Measurements from ENCODE around the gene DERL2. TPM values are rescaled to one million over a fixed set of nuclear protein-coding genes. Genes with fewer than 3 reads are reported as not detected.

DERL2 gene
- total and polyA plus RNA-seq, 4 donors: 30.9 to 57.6 (median 52.4) TPM

DNA sequence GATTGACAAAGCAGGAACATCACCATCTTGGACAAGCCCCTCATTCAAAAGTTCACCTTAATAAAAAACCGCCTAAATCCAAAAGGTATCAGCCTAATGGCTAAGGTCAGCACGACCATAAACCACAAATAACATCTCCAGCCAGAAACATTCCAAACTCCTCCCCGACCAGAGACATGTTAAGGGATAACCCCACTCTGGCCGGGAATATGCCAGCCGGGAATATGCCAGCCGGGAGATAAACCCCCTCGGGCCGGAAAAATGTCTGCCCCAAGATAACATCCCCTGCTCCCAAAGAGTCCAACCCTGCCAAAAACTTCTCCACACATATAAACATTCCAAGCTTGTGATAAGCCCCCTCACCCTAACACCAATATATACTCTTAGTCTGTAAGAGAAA lies 18.6 kb downstream of the DERL2 start:
- 3 to 4% methylated on average over 8 of the region's 8 CpGs for WGBS, 2 donors
- ATAC-seq (ENCODE audit: low FRiP score): no peak

DNA sequence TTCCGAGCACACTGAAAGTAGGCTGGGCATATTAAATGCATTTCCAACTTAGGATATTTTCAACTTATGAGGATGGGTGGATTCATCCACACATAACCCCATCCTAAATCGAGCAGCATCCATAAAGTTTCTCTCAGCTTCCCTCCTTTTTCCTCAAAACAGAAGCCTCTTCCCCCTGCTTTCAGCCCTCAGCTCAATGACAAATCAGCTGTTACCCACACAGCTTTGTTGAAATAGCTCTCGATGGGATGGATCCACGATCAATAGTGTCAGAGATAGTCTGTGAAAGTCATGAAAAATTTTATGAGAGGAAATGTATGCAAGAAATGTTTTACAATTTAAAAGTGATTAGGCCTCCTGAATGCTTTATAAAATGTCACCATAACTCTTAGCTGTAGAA lies 19.7 kb downstream of the DERL2 start:
- Histone ChIP-seq H3K4me1 (ENCODE audit: control insufficient read depth in 1 of 2, insufficient read depth in 2 of 2, low read length in 2 of 2) (peaks cover 0 to 7% of the 10 kb centered on the region in 2 donors), H3K4me3 (ENCODE audit: low read length in 2 of 2) (no peak overlapping the region), H3K36me3 (ENCODE audit: control insufficient read depth in 1 of 2, insufficient read depth in 2 of 2, low read length in 1 of 2) (peaks cover 0 to 2% of the 10 kb centered on the region in 2 donors), H3K27me3 (ENCODE audit: control insufficient read depth in 1 of 2, insufficient read depth in 2 of 2, low read length in 1 of 2) (no peaks in the 10 kb centered on the region), H3K9me3 (ENCODE audit: control insufficient read depth, low read length) (no peaks in the 10 kb centered on the region), H3K27ac (ENCODE audit: low read depth in 1 of 2, low read length in 2 of 2) (no peak overlapping the region)
- DNase-seq (no peak), ATAC-seq (ENCODE audit: low FRiP score) (no peak)
- WGBS, 2 donors: 91% methylated on average over 4 of the region's 4 CpGs
- intact Hi-C loops (cut with DNase I): no loop called here

More for the DNA sequence above, 18.6 kb downstream of the DERL2 start:
- Histone ChIP-seq H3K27ac (ENCODE audit: low read depth in 1 of 2, low read length in 2 of 2) (no peak overlapping the region), H3K9me3 (ENCODE audit: control insufficient read depth, low read length) (no peaks in the 10 kb centered on the region), H3K4me1 (ENCODE audit: control insufficient read depth in 1 of 2, insufficient read depth in 2 of 2, low read length in 2 of 2) (peaks cover 0 to 7% of the 10 kb centered on the region in 2 donors), H3K36me3 (ENCODE audit: control insufficient read depth in 1 of 2, insufficient read depth in 2 of 2, low read length in 1 of 2) (no peaks in the 10 kb centered on the region), H3K4me3 (ENCODE audit: low read length in 2 of 2) (peak overlapping the region in 1 of 2 donors; percentile 80), H3K27me3 (ENCODE audit: control insufficient read depth in 1 of 2, insufficient read depth in 2 of 2, low read length in 1 of 2) (no peaks in the 10 kb centered on the region)
- no peak for DNase-seq
- intact Hi-C loops (cut with DNase I): no loop called here

DNA sequence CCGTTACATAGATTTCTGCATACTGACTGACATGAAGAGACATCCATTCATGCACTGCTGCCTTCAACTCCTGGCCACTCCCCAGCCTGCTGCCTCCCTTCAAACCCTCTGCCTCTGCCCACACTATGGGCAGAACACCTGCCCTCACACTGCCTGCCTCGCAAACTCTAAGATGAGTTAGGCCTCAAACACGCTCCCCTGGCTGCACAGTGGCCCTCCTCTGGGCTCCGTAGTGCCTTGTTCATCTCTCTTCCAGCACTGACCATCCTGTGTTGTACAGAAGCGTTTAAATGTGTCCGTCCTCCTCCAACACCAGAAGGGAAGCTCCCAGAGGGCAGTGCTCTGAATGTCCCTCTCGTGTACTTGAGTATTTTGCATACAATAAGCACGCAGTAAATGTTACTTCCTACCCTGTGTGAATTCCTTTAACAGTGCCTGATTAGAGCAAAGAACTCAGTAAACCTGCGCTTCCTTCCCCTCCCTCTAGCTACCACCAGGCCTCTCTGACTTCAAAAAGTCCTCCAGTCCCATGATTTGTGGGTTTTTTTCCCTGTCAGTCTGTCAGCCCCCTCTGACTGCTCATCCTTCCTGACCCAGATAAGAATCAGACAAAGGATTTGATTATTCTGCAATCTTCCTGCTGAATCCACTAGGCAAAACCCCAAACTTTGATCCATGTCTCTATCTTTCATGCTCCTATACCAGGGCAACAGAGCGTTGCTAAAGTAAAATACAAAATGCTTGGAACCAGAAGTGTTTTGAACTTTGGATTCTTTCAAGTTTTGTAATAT lies 21.1 kb downstream of the DERL2 start:
- Histone ChIP-seq H3K36me3 (ENCODE audit: control insufficient read depth in 1 of 2, insufficient read depth in 2 of 2, low read length in 1 of 2) (peaks cover 0 to 2% of the 10 kb centered on the region in 2 donors), H3K27me3 (ENCODE audit: control insufficient read depth in 1 of 2, insufficient read depth in 2 of 2, low read length in 1 of 2) (no peaks in the 10 kb centered on the region), H3K27ac (ENCODE audit: low read depth in 1 of 2, low read length in 2 of 2) (no peak overlapping the region), H3K4me3 (ENCODE audit: low read length in 2 of 2) (no peak overlapping the region), H3K4me1 (ENCODE audit: control insufficient read depth in 1 of 2, insufficient read depth in 2 of 2, low read length in 2 of 2) (peaks cover 0 to 7% of the 10 kb centered on the region in 2 donors), H3K9me3 (ENCODE audit: control insufficient read depth, low read length) (no peaks in the 10 kb centered on the region)
- DNase-seq (no peak), ATAC-seq (ENCODE audit: low FRiP score) (no peak)
- 87 to 88% methylated on average over 10 of the region's 10 CpGs for WGBS, 2 donors
- intact Hi-C loops (cut with DNase I): no loop called here

DNA sequence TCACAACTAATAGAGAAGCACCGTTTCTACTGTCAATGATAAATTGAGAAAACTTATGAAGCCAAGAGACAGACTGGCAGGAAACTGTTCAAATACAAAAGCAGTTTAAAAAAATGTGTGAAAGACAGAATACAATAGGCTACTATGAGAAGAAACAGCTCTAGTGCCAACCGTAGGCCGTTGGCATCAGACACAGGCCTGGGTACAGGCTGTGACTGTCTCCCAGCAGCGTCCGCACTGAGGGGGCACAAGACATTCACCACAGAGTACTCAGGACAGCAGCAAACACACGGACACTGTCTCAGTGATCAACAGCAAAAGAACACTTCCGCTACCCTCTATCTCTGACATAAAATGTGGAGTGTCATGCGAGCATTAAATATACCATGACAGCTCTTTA lies 39.2 kb downstream of the DERL2 start:
- ATAC-seq (ENCODE audit: low FRiP score) (no peak), DNase-seq (no peak)
- H3K9me3 ChIP-seq (ENCODE audit: control insufficient read depth, low read length): no peaks in the 10 kb centered on the region
- H3K27me3 ChIP-seq (ENCODE audit: control insufficient read depth in 1 of 2, insufficient read depth in 2 of 2, low read length in 1 of 2): no peaks in the 10 kb centered on the region
- WGBS, 2 donors: 88% methylated on average over 8 of the region's 8 CpGs
- intact Hi-C loops (cut with DNase I): no loop called here
- H3K4me3 ChIP-seq (ENCODE audit: low read length in 2 of 2): no peak overlapping the region
- no peaks in the 10 kb centered on the region for H3K4me1 ChIP-seq (ENCODE audit: control insufficient read depth in 1 of 2, insufficient read depth in 2 of 2, low read length in 2 of 2)
- H3K36me3 ChIP-seq (ENCODE audit: control insufficient read depth in 1 of 2, insufficient read depth in 2 of 2, low read length in 1 of 2): peaks cover 2 to 6% of the 10 kb centered on the region in 2 donors
- H3K27ac ChIP-seq (ENCODE audit: low read depth in 1 of 2, low read length in 2 of 2): no peak overlapping the region

DNA sequence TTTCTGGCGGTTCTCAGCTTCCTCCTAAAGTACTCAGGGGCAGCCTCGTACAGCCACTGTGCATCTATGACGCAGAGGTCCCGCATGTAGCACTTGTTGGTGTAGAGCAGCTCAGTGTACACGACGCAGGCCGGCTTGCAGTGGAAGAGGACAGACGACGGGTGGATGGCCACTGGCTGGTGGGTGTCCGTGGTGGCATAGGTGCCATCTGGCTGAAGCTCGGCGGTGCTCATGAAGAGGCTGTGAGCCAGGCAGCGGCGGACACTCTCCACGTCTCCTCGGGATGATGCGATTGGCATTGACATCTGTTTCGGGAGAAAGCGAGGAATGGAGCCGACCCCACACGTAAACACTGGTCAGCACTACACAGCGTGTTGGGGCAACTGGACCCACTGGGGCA lies 41.8 kb downstream of the DERL2 start:
- no peaks in the 10 kb centered on the region for H3K4me1 ChIP-seq (ENCODE audit: control insufficient read depth in 1 of 2, insufficient read depth in 2 of 2, low read length in 2 of 2)
- H3K4me3 ChIP-seq (ENCODE audit: low read length in 2 of 2): no peak overlapping the region
- no peaks in the 10 kb centered on the region for H3K9me3 ChIP-seq (ENCODE audit: control insufficient read depth, low read length)
- no peak for ATAC-seq (ENCODE audit: low FRiP score)
- no peak for DNase-seq
- H3K36me3 ChIP-seq (ENCODE audit: control insufficient read depth in 1 of 2, insufficient read depth in 2 of 2, low read length in 1 of 2): peaks cover 2% of the 10 kb centered on the region in 2 donors
- intact Hi-C loops (cut with DNase I): loop anchor here in 1 of 2 donors (5.0 kb wide), 1 partner anchor 197 kb away; no protein-coding TSS in a partner anchor
- no peaks in the 10 kb centered on the region for H3K27me3 ChIP-seq (ENCODE audit: control insufficient read depth in 1 of 2, insufficient read depth in 2 of 2, low read length in 1 of 2)
- 92 to 95% methylated on average over 22 of the region's 22 CpGs for WGBS, 2 donors
- no peak overlapping the region for H3K27ac ChIP-seq (ENCODE audit: low read depth in 1 of 2, low read length in 2 of 2)

DNA sequence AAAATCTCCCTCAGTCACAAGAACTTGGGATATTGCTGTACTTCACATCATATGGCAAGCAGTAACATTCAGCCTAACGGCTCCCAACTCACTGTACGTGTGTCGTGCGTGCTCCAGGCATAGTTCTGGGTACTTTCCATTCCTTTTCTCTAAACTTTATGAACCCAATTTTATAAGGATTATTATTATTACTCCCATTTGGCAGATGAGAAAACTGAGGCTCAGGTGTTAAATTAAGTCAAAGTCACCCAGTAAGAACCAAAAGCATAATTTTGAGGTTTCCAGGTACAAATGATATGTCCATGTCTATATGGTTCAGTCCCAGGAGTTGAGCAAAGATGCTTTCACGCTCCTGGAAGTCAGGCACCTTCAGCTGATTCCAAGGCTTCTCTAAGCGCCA lies 42.2 kb downstream of the DERL2 start:
- no peak for DNase-seq
- Histone ChIP-seq H3K36me3 (ENCODE audit: control insufficient read depth in 1 of 2, insufficient read depth in 2 of 2, low read length in 1 of 2) (peaks cover under 1 to 2% of the 10 kb centered on the region in 2 donors), H3K27me3 (ENCODE audit: control insufficient read depth in 1 of 2, insufficient read depth in 2 of 2, low read length in 1 of 2) (no peaks in the 10 kb centered on the region), H3K27ac (ENCODE audit: low read depth in 1 of 2, low read length in 2 of 2) (no peak overlapping the region), H3K9me3 (ENCODE audit: control insufficient read depth, low read length) (no peaks in the 10 kb centered on the region), H3K4me1 (ENCODE audit: control insufficient read depth in 1 of 2, insufficient read depth in 2 of 2, low read length in 2 of 2) (no peaks in the 10 kb centered on the region), H3K4me3 (ENCODE audit: low read length in 2 of 2) (no peak overlapping the region)
- intact Hi-C loops (cut with DNase I): loop anchor here in 1 of 2 donors (5.0 kb wide), 1 partner anchor 196 kb away; no protein-coding TSS in a partner anchor
- WGBS, 2 donors: 95 to 96% methylated on average over 6 of the region's 6 CpGs
- ATAC-seq (ENCODE audit: low FRiP score): no peak

DNA sequence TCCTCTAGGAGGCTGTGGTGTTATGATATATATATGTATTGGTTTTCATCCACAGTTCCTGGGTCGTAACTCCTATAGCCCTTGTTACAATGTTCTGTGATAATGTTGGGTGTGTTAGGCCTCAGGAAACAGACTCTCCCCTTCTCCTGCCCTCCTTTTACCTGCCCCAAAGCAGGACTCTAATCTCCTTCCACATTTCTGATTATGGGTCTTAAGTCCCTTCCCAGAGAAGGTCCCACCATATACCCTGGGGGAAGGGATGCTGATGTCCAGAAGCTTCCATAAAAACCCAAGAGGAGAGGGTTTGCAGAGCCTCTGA lies 46.6 kb downstream of the DERL2 start:
- H3K4me1 ChIP-seq (ENCODE audit: control insufficient read depth in 1 of 2, insufficient read depth in 2 of 2, low read length in 2 of 2): no peaks in the 10 kb centered on the region
- intact Hi-C loops (cut with DNase I): loop anchor here in 1 of 2 donors (1.0 to 2.0 kb wide), 3 partner anchors 20 to 249 kb away; partner anchors contain the start of genes NUP88 and ZNF594
- DNase-seq: no peak
- H3K4me3 ChIP-seq (ENCODE audit: low read length in 2 of 2): peak overlapping the region in 1 of 2 donors; percentile 90
- peak overlapping the region; percentile 49 to 80 for H3K27ac ChIP-seq (ENCODE audit: low read depth in 1 of 2, low read length in 2 of 2)
- no peak for ATAC-seq (ENCODE audit: low FRiP score)
- H3K36me3 ChIP-seq (ENCODE audit: control insufficient read depth in 1 of 2, insufficient read depth in 2 of 2, low read length in 1 of 2): peaks cover 4% of the 10 kb centered on the region in 2 donors
- no peaks in the 10 kb centered on the region for H3K27me3 ChIP-seq (ENCODE audit: control insufficient read depth in 1 of 2, insufficient read depth in 2 of 2, low read length in 1 of 2)
- WGBS, 2 donors: 11 to 24% methylated on average over 1 of the region's 1 CpG
- no peaks in the 10 kb centered on the region for H3K9me3 ChIP-seq (ENCODE audit: control insufficient read depth, low read length)

DNA sequence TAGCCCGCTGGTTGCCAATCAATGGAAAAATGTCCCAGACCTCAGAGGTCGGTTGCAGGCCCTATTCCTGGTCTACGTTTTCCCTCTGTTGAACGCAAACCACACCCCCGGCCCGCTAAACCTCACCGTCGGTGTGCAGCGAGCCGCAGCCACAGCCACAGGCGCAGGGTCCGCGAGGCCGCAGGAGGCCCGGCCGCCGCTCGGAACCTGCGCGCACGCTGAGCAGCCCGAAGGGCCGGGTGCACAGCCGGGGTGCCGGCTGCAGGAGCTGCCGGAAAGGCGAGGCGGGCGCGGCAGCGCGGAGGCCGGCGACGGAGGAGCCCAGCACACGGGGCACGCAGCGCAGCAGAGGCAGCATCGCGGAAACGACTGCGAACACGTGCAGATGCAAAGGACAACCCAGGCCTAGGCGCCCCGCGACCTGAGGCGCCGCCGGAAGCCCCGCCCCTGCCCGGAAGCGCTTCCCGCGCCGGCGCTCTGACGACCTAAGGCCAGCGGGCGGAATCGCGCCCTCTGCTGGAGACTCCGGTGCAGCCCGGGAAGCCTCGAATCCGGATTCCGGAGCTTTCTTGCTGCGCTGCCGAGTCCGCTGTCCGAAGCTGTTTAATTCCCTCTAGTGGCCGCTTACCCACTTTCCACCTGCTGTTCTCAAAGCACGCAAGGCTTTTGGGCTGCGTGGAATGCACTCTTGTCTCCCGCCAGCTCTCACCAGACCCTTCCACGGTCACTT lies 47.1 kb downstream of the DERL2 start, which contains the start of gene C1QBP:
Gene C1QBP, minus strand, starts transcription at position 440 of the 730 bp plus-strand sequence. Its CDS starts 82 bp downstream, at position 358.
- DNase-seq (peak; percentile 93 to 97), ATAC-seq (ENCODE audit: low FRiP score) (peak; percentile 99)
- Histone ChIP-seq H3K4me3 (ENCODE audit: low read length in 2 of 2) (peak within 1 kb of the TSS; percentile 19 to 90), H3K27me3 (ENCODE audit: control insufficient read depth in 1 of 2, insufficient read depth in 2 of 2, low read length in 1 of 2) (no peaks in the 10 kb centered on the region), H3K27ac (ENCODE audit: low read depth in 1 of 2, low read length in 2 of 2) (peak within 1 kb of the TSS; percentile 49 to 80), H3K9me3 (ENCODE audit: control insufficient read depth, low read length) (no peaks in the 10 kb centered on the region), H3K4me1 (ENCODE audit: control insufficient read depth in 1 of 2, insufficient read depth in 2 of 2, low read length in 2 of 2) (no peaks in the 10 kb centered on the region), H3K36me3 (ENCODE audit: control insufficient read depth in 1 of 2, insufficient read depth in 2 of 2, low read length in 1 of 2) (peaks cover 4 to 5% of the 10 kb centered on the region in 2 donors)
- 0% methylated on average over 69 to 75 of the region's 75 CpGs for WGBS, 2 donors
- intact Hi-C loops (cut with DNase I): loop anchor here in 1 of 2 donors (1.0 to 2.0 kb wide), 3 partner anchors 20 to 248 kb away; partner anchors contain the start of genes NUP88 and ZNF594
